NCI-H1436 treated with DMSO at 0.1 percent for 48 hours (cell line): ENCODE results near the gene NPFF.
"Not testable (repeated sequence)": the region's sequence is repeated elsewhere in the genome, so short reads cannot be mapped to it uniquely, and the experiment has no call there.

Experiments
- DNase-seq: peaks from one replicate; lab custom pipeline; 2025; lab: John Stamatoyannopoulos, UW

The NPFF gene, protein sequence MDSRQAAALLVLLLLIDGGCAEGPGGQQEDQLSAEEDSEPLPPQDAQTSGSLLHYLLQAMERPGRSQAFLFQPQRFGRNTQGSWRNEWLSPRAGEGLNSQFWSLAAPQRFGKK

DNA sequence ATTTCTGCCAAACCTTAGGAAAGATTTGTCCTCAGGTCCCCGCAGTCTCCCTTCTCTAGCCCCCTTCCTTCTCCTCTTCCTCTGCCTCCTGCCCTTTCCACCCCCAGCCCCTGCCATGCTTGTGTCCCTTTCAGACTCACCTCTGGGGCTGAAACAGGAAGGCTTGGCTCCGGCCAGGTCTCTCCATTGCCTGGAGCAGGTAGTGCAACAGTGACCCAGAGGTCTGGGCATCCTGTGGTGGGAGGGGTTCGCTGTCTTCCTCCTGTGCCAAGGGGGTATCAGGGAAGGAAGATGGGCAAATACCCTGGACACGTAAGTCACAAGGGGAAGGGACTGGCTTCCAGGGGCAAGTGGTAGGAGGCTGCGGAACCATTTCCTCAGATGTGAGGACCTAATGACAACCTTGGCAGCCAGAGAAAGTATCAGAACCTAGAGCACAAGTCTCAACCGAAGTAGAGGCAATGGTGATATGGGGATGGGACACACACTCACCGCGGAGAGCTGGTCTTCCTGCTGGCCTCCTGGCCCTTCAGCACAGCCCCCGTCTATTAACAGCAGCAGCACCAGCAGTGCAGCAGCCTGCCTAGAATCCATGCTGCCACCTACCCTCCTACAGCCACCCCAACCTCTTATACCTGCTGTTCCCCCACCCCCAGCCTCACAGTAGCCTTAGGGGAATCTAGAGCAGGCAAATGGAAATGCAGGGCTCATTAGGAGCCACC, at the start of gene NPFF:
Gene NPFF, minus strand, starts transcription at position 604 of the 722 bp plus-strand sequence. Its CDS starts 10 bp downstream, at position 594.
- DNase-seq, result no peak

- no peak for DNase-seq
Observed at GRCh38 chr12:53552361-53553327, 45.4 kb upstream of the NPFF start.

DNA sequence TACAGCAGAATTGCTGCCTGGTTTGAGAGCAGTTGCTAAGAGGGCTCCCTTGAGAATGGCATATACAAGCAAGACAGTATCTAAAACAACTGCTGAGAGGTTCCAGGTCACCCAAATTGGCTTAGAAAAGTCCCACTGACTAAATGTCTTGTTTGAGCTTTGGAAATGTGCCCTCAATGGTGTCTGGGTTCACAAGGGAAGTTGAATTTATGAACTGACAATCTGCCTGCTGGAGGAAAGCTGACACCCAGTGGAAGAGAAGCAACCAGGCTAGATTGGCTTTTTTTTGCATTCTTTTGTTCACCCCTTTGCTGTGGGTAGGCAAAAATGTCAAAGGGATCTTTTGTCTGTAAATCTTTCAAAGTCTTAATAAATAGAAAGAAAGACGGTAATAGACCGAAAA, 44.6 kb upstream of the NPFF start:
- DNase-seq, result no peak

DNA sequence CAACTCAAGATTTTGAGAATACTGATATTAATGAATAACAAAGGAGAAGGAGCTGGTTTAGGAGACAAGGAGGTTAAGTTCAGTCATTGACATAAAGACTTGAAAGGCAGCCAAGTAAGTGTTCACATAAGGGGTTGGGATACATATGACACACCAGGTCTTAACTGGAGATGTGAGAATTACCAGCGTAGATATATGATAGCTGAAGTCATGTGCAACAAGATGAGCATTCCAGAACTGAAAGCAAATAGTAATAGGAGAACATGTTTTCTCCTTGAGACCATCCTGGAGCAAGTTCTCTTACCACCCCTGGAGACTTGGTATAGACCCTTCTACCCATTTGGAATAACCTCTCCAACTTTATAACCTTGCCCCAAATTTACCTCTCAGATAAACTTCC, 43.3 kb upstream of the NPFF start:
- no peak for DNase-seq

- DNase-seq, result not testable (repeated sequence)
Observed at GRCh38 chr12:53550131-53550530, 42.8 kb upstream of the NPFF start.

- DNase-seq, result not testable (repeated sequence)
Observed at GRCh38 chr12:53548354-53548753, 41.1 kb upstream of the NPFF start.

DNA sequence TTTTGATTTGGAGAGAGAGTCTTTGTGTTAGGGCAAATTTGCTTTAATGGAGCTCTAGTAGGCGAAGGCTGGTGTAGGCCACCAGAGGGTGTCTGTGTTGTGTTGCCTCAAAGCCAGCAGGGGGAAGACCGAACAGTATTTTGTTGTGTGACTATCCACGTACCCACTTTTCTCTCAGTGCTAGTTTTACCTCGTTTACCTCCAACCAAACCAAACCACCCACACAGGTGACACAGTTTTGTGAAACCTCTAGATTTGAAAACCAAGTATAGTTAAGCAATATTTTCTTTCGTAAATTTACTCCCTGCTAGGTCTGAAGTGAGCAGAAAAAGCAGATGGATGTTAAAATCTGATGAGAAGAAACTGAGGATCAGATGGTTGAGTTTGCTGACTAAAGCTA, 36.3 kb upstream of the NPFF start:
- no peak for DNase-seq

GRCh38 chr12:53539526-53539925, 32.2 kb upstream of the NPFF start:
- DNase-seq, result no peak

GRCh38 chr12:53538209-53538689, 31.0 kb upstream of the NPFF start:
- DNase-seq, result no peak

DNA sequence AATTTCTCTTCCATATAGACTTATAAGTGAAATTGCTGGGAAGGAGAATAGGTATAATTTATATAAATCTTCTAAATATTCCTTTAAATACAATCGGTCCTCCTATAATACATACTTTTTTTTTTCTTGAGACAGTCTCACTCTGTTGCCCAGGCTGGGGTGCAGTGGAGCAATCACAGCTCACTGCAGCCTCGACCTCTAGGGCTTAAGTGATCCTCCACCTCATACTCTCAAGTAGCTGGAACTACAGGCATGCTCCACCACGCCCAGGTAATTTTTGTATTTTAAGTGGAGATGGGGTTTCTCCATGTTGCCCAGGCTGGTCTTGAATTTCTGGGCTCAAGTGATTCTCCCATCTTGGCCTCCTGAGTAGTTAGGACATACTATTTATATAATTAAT, 29.7 kb upstream of the NPFF start:
- no peak for DNase-seq

DNA sequence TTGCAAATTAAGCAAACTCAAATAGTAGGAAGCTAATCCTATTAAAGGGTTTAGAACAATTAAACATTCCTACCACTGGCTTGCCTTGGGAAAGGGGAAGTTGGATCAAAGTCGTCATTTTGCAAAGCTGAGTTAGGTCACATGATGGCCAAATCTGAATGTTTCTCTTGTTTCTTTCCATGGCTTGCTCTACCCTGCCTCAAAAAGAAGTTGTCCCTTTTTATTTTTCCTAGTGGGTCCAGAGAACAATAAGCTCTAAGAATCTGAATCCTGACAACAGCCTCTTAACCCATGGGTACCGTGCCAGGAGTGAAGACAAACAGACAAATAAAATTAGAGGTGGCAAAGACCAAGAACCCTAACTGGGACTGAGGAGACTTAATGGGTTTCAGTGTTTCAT, 26.2 kb upstream of the NPFF start:
- no peak for DNase-seq

DNA sequence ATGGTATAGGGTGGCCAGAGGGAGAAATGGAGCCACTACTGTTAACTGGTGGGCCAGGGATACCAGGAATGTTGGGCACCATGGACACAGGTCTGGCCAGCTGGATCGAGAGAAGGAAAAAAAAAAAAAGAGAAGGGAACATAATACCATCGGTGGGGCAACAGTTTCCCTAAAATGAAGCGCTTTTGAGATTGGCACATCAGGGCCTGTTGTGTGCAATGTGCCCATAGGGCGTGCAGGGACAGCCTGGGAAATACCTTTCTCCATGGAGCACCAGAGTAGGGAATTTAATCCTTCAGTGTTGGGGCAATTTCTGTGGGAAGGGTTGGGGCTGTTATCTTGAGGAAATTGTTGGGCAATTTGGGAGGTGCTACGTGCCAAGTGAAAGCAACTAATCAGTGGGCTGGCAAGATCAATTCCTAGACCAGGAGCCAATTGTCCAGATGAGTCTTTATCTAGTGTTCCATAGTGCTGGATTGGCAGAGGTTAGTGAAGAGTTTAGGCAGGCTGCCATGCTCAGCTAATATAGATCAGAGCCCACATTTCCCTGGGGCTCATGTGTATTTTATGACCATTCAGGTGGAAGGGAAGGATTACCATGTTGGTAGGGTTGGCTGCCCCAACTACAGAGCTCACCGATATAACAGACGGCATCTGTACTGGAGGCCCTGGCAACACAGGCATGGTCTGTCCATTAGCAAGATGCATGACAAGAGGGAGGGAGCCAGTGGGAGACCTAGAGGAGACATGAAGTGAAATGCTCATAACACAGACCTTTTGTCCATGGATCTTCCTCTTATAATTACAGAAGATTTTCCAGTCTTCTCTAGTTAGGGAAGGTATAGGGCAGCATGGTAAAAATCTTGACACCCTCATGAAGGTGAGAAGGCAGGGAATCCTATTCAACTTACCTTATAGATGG, 25.5 kb upstream of the NPFF start:
- DNase-seq, result no peak

GRCh38 chr12:53532021-53532420, 24.7 kb upstream of the NPFF start:
- DNase-seq, result no peak

DNA sequence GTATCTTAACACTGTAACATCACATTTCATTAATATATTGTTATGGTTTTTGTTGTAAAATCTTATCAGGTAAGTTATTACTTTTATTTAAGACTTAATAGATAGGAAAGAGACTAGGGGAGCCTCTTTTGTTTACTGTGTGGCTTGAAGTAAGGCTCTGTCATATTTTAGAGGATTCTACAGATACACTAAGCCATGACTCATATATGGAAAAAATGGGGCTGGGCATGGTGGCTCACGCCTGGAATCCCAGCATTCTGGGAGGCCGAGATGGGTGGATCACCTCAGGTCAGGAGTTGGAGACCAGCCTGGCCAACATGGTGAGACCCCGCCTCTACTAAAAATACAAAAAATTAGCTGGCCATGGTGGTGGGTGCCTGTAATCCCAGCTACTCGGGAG, 23.6 kb upstream of the NPFF start:
- DNase-seq, result no peak

DNA sequence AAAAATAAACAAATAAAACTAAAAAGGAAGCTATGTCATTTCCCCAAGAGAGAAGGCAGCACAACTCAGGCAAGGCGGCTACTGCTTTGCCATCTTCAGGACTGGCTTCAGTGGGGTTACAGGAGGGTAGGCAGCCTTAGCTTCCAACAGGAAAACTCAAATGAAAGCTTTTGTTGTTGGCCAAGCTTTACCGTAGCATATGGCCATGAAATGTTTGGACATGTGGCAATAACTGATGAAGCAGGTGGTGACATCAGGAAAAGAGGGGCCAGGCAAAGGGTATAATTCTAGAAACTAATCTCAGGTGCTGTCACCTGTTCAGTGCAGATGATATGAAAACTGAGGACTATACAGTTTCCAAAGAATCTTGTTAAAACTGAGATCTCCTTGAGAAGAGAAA, 22.8 kb upstream of the NPFF start:
- DNase-seq, result no peak

DNA sequence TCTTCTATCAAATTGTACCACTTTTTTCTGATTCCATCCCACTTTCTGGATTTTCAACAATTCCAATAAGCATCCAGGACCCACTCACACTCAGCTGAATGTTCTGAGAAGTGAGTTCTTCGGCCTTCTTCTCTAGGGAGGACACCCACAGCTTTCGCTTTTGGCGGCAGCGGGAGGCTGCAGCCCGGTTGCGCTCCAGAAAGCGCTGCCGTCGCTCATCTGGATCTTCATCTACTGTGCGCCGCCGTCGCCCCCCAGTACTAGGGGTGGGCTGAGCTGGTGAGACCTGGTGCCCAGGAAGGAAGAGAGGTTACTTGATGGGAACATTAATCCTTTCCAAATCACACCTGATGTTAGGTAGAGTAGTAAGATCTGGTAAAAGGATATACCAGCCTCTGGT, 17.2 kb upstream of the NPFF start:
- DNase-seq, result no peak

GRCh38 chr12:53523131-53523530, 15.8 kb upstream of the NPFF start:
- no peak for DNase-seq

GRCh38 chr12:53518381-53518780, 11.1 kb upstream of the NPFF start:
- no peak for DNase-seq

DNA sequence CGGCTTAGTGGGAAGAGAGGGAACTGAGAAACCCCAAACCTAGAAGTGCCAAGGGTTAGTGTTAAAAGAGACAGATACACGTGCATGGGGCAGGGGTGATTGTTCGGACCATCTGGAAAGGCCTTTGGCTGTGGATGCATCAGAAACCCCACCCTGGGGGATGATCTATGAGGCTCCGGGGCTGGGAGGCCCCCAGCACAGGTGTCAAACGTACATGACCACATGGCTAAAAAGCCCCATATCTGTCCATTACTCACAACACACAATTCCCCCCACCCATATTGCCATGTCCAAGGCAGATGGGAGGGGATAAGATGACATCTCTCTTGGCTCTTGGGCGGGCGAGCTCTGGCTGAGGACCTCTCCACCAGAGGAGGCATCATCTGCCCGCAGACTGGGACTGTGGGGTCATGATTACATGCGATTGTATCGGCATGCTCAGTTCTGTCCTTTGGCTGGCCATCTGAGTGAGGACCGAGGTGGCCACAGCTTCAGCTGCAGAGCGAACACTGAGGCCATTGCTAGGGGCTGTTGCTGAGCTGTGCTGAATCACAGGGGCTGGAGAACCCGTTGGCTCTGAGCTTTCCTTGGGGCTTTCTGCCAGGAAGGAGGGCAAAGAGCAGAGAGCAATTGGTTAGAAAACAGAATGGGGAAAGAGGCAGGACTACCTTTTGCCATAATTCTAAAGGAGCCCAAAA, 9.6 kb upstream of the NPFF start:
- no peak for DNase-seq

GRCh38 chr12:53515291-53515680, 8.0 kb upstream of the NPFF start:
- no peak for DNase-seq
